Tibial nerve (tissue), 4 donors: ENCODE measurements around the gene C10orf67.

Experiments used
- CTCF ChIP-seq, 5 experiments: fragments of 200-600 bp in 3 of 5; fragments of 450-650 bp in 2 of 5; sonication (generic) in 3 of 5; IDR thresholded peaks; one replicate each; pipeline ENCODE4 v1.5.1; 2016 to 2019; ENCODE audit warnings: antibody characterized with exemption in 5 of 5, mild to moderate bottlenecking in 3 of 5, moderate library complexity in 2 of 5
- EP300 ChIP-seq, 2 donors: sonication (generic); formaldehyde crosslinking; IDR thresholded peaks; one replicate each; pipeline ENCODE4 v1.6.1; 2017; ENCODE audit warnings: antibody characterized with exemption in 2 of 2, mild to moderate bottlenecking in 1 of 2

- TF ChIP-seq CTCF (IDR thresholded peaks at IDR 0.05) (no peak), EP300 (IDR thresholded peaks at IDR 0.05) (no peak)
These were observed 27.2 kb downstream of the C10orf67 start for GRCh38 chr10:23317416-23317815.
